Stimulated activated CD4-positive, alpha-beta T cell treated with anti-CD3 and anti-CD28 coated beads, TNF-alpha, amount 100 ng/mL, for 24 hours (primary cell): ENCODE data around the gene LBR.
"Not testable (repeated sequence)": the region's sequence is repeated elsewhere in the genome, so short reads cannot be mapped to it uniquely, and the experiment has no call there.

Experiments used
- DNase-seq, 3 experiments: peaks; one replicate each; pipeline ENCODE4 v3.0.0-alpha.2; 2020; ENCODE audit warnings: low read depth in 3 of 3

LBR gene

GRCh38 chr1:225422795-225423517 lies 4.9 kb downstream of the LBR start:
- no peak for DNase-seq

DNA sequence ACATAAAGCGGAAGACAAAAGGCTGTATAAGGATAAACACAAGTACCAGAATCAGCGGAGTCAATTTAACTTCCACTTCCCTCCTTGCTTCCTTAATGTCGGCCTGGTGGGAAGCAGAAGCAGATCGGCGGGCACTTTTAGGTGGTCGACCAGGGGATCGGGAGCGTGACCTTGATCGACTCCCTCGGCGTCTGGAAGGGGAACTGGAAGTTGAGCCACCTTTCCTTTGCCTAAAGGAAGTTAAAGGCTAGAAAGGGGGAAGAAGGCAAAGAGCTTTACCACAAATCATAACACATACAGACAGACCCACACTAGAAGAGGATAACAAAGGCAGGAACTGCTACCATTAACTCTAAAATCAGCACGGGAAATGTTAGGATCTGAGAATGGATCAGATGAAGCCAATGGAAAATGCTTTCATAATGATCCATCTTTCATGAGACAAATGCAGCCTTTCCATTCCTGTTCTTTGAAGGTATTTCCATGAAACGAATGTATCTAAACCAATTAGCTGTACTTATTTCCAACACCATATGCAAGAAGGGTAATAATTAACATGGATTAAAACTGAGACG lies 5.7 kb downstream of the LBR start:
- DNase-seq, result no peak

- DNase-seq, result no peak
Observed at GRCh38 chr1:225418598-225418997, 9.2 kb downstream of the LBR start.

- no peak for DNase-seq
Observed at GRCh38 chr1:225418059-225418458, 9.8 kb downstream of the LBR start.

DNA sequence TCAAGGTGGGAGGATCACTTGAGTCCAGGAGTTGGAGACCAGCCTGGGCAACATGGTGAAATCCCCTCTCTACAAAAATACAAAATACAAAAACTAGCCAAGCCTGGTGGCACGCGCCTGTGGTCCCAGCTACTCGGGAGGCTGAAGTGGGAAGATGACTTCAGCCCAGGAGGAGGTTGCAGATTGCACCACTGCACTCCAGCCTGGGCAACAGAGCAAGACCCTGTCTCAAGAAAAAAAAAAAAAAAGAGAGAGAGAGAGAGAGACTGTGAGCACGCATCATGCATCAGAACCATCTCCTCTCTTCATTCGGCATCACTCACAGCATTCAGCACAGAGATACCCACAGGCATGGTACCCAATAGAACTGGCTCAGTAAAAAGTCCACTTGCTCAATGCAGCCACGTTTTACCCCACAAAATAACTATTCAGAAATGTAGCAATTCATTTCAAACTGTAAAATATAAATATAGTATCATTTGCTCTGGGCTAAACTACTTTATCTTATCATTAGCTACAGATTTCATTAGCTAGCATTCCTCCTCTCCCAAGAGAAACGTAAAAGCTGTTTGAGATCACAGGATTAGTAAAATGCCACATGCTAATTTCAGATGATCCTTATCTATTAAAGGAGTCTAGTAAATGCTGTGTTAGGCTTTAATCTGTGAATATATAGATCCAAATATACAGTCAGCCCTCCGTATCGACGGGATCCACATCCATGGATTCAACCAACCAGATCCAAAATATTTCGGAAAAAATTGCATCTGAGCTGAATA lies 11.7 kb downstream of the LBR start:
- no peak for DNase-seq

- DNase-seq, result no peak
Observed at GRCh38 chr1:225415307-225415706, 12.5 kb downstream of the LBR start.

DNA sequence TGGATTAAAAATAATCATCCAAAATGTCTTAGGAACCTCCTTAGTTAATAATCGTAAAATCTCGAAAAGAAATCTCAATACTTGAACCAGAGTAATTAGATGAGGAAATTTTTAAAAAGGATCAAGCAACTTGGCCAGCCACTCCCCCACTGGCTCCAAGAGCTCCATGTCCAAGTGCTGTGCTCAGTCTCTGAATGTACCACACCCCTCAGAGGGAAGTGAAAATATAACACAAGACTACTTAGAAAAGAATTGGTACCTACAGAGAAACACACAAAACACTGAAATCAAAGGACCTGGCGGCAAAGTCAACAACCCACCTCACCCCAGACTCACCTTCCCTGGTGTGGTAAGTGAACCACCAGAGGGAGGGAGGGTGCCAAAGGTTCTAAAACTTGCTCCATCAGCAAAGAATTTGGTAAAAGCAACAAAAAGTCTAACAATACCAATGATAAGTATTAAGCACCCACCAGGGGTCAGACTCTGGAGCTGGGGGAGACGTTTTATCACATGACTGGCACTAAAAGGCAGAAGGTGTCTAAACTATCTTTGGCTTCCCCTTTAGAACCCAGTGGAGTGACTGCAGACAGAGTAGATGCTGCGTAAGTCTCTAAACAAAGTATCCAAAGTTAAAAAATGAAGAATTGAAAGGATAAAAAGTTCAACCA lies 14.0 kb downstream of the LBR start:
- no peak for DNase-seq

DNA sequence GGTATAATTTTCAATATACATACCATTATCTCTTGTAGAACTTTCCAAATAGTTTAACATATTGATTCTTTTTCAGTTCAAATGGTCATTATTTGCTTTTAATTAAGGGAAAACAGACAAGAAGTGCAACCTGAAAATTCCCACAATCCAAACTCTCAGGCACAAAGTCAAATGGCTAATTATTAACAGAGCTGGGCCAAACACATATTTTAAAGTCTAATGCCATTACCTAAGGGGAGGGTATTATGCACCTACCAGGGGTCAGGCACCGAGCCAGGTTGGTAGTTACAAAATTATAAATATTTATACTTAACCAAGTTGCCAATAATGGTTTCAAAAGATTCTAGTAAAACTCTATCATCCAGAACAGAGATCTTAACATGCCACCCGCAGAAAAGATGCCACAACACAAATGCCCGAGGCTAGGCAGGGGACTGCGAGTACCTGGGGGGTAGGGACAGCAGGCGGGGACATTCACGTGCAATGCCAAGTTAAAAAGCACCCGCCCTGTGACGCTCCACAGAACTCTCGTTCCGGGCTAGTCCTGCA lies 15.0 kb downstream of the LBR start:
- DNase-seq, result no peak

GRCh38 chr1:225412321-225412720 lies 15.5 kb downstream of the LBR start:
- DNase-seq, result no peak

- DNase-seq, result no peak
Observed at GRCh38 chr1:225410036-225410435, 17.8 kb downstream of the LBR start.

- no peak for DNase-seq
Observed at GRCh38 chr1:225409051-225409450, 18.8 kb downstream of the LBR start.

DNA sequence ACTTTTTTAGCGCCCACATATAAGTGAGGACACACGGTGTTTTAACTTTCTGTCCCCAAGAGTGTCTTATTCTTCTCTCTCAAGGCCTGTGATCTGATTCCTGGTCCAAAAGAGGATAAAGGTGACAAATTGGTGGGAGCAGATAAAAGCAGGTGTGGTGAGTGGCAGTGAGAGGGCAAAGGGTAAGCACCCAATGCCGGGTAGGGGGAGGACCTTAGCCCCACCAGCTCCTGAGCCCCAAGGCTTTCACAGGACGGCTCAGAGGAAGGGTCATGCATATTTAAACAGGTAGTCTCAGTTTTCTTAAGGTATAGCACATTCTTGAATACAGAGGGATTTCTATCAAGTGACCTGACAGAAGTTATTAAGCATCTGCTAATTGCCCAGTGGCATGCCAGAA lies 19.6 kb downstream of the LBR start:
- DNase-seq, result no peak

GRCh38 chr1:225407755-225408154 lies 20.1 kb downstream of the LBR start:
- DNase-seq, result no peak

DNA sequence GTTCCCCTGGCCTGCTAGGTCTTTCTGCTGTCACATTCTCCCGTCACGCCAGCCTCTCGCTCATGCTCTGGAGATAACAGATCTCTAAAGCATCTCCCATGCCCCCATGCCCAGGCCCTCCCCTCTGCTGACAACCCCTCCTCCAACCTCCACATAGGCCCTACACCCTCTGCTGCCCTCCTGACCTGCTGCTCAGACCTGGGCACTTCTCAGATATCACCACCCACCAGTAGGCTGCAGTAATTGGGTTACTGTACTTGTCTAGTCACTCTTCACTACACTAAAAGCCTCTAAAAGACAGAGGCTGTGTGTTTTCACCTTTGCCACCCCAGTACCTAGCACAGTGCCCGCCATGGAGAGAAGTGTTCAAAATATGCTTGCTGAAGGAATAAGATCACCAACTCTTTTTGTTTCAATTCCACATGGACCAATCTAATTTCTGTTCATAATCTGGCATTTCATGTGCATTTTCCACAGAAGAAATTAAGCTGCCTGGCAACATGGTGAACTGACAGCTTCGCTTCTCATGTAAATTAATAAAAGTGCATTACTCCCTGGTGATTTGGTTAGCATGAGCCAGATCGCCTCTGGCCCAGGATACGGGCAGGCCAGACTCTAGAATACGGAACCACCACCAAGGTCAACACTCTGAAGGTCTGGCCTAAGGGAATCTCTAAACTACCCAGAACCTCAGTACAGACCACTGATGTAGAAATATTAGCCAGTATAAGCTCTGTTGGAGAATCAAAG lies 20.7 kb downstream of the LBR start:
- no peak for DNase-seq

DNA sequence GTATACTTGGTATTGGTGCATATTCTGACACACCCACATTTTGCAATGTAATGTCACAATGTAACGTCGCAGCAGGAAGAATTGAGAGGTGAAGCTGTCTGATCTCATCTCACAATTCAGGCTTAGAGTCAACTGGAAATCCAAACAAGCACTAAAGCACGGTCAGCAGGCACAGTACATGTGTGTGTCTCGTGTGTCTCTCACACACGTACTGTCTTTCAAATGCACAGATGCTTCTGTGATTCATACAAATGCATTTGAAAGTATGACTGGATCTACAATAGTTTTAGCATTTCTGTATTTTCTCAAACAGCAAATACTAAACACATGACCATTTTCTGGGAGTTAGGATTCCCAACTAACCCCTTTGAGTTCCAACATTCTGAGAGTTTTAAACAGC lies 26.9 kb downstream of the LBR start:
- no peak for DNase-seq

DNA sequence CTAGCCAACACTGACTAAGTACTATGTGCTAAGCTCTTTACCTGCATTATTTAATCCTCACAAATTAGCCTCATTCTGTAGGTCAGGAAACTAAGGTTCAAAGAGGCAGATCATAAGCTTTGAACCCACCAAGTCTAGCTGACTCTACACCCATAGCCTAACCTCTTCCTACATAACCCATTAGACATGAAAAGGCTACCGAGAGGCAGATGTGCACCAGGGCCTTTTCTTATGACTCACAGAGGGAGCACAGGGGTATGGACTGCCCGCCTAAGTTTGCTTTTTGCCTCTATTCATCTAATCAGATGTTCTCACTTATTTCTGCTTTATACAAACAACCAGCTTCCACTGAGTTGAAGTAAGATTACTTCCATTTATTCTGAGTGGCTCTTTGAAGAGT lies 31.5 kb downstream of the LBR start:
- DNase-seq, result no peak

DNA sequence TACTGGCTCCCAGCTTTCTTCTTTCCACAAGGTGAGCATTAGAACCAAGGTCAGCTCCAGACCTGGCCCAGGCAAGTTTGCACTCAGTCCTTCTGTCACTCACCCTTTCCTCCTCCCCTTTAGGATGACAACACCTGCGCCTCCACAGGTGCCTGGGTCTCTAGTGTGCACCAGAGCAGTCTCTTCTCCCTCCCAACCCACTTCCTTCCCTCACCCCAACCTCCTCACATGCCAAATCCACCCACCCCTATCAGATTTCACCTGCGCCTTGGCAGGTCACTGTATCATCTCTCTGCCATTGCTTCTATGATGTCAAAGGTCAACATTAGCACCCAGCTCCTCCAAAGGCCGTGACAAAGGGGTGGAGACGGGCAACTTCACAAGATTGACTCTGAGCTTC lies 38.0 kb downstream of the LBR start:
- no peak for DNase-seq

- DNase-seq, result no peak
Observed at GRCh38 chr1:225388372-225388771, 39.5 kb downstream of the LBR start.

GRCh38 chr1:225386860-225387259 lies 41.0 kb downstream of the LBR start:
- DNase-seq, result not testable (repeated sequence)

DNA sequence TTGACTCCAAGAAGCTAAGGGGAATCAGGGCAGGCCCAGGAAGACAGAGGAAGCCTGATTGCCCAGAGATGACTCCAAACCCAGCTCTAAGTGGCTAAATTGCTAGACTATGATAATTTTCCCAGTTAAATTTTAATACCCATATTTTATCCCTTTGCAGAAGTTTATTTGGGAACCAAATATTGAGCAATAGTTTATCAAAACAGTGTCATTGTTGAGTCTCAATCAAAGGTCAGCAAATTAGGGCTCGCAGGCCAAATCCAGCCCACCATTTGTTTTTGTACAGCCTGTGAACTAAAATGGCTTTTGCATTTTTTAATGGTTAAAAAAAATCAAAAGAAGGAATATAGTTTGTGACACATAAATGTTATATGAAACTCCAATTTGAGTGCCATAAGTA lies 47.1 kb downstream of the LBR start:
- no peak for DNase-seq

- DNase-seq, result no peak
Observed at GRCh38 chr1:225378880-225379279, 49.0 kb downstream of the LBR start.

DNA sequence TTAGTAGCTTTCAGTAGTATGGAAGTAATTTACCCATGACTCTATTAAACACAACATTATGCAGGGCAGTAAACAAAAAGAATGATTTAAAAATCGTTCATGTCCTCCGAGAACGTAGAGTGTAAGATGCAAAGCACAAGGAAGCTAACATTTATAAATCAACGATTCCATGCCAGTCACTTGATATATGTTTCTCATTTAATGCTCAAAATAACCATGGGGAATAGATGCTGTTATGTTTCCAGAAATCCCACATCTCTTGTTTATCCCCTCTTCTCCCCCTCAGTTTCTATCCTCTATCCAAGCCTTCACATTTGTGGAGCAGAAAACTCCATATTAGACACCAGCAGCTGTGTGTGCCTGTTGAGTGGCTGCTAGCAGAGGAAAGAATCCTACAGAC lies 52.8 kb downstream of the LBR start:
- no peak for DNase-seq
